PC-9 (cell line): ENCODE data around the gene INPP5A. TPM values are rescaled to one million over a fixed set of nuclear protein-coding genes. Genes with fewer than 3 reads are reported as not detected.

Source experiments
- BruUV-seq: library from RNA; stranded (reverse); fragments of 400-500 nt; replicated peaks from 2 replicates; lab custom pipeline; 2021; lab: Mats Ljungman, UMichigan
- CTCF ChIA-PET: fragments of 300-600 bp; sonication (Branson Sonifier 250); formaldehyde crosslinking; loops from one replicate; lab custom pipeline; 2022; ENCODE audit warnings: antibody characterized with exemption; lab: Charles Lee
- POLR2A ChIA-PET: fragments of 300-600 bp; sonication (Branson Sonifier 250); formaldehyde crosslinking; loops from one replicate; lab custom pipeline; 2022; ENCODE audit warnings: antibody characterized with exemption; ENCODE audit not compliant: unreplicated experiment; lab: Charles Lee
- DNase-seq, 2 experiments: peaks; one replicate each; pipeline versions ENCODE4 v3.0.0 to v3.0.0-alpha.2; 2015 to 2022; ENCODE audit warnings: mixed read lengths in 1 of 2
- H2AFZ ChIP-seq: fragments of 200-600 bp; sonication (generic); 2 replicates; pipeline ENCODE4 v1.8.1; 2017; ENCODE audit warnings: antibody characterized with exemption
- H3F3A ChIP-seq: fragments of 200-600 bp; sonication (generic); 2 replicates; pipeline ENCODE4 v1.8.1; 2017; ENCODE audit warnings: antibody characterized with exemption, mild to moderate bottlenecking, low read depth; ENCODE audit not compliant: insufficient read depth
- H3K27ac ChIP-seq: fragments of 200-600 bp; sonication (generic); 2 replicates; pipeline ENCODE4 v1.6.1; 2016; ENCODE audit warnings: mixed run types
- H3K27me3 ChIP-seq: fragments of 200-600 bp; sonication (generic); 2 replicates; pipeline ENCODE4 v1.6.1; 2016; ENCODE audit warnings: low read depth, mixed run types; ENCODE audit not compliant: insufficient read depth
- H3K36me3 ChIP-seq: fragments of 200-600 bp; sonication (generic); 2 replicates; pipeline ENCODE4 v1.6.1; 2016; ENCODE audit warnings: low read depth, mixed run types
- H3K4me1 ChIP-seq: fragments of 200-600 bp; sonication (generic); replicated peaks from 2 replicates; pipeline ENCODE4 v1.6.1; 2016; ENCODE audit warnings: mixed run types; ENCODE audit not compliant: insufficient read depth
- H3K4me2 ChIP-seq: fragments of 200-600 bp; sonication (generic); 2 replicates; pipeline ENCODE4 v1.6.1; 2017; ENCODE audit warnings: mixed run types
- H3K4me3 ChIP-seq: fragments of 200-600 bp; sonication (generic); 2 replicates; pipeline ENCODE4 v1.6.1; 2016; ENCODE audit warnings: mixed run types
- H3K79me2 ChIP-seq: fragments of 200-600 bp; sonication (generic); 2 replicates; pipeline ENCODE4 v1.6.1; 2017; ENCODE audit warnings: low read depth, mixed run types
- H3K9me2 ChIP-seq: fragments of 200-600 bp; sonication (generic); 2 replicates; pipeline ENCODE4 v1.8.1; 2017; ENCODE audit warnings: mild to moderate bottlenecking; ENCODE audit not compliant: insufficient read depth
- H3K9me3 ChIP-seq: fragments of 200-600 bp; sonication (generic); 2 replicates; pipeline ENCODE4 v1.8.1; 2016; ENCODE audit warnings: low read depth; ENCODE audit not compliant: insufficient read depth
- H4K20me1 ChIP-seq: fragments of 200-600 bp; sonication (generic); 2 replicates; pipeline ENCODE4 v1.8.1; 2017; ENCODE audit not compliant: insufficient read depth
- CTCF ChIP-seq: fragments of 200-600 bp; sonication (generic); conservative IDR thresholded peaks from 2 replicates; pipeline ENCODE4 v1.6.1; 2017; ENCODE audit warnings: mixed run types, antibody characterized with exemption, mild to moderate bottlenecking, moderate library complexity
- EZH2 ChIP-seq: fragments of 200-600 bp; sonication (generic); IDR thresholded peaks from 2 replicates; pipeline ENCODE4 v1.8.0; 2017; ENCODE audit warnings: antibody characterized with exemption, low read depth
- intact Hi-C: fragments of 100-400 bp; cut with micrococcal nuclease; formaldehyde crosslinking; loops from one replicate; pipeline ENCODE4 v1.10.0; 2022; ENCODE audit not compliant: unreplicated experiment
- total RNA-seq: library from RNA; stranded (reverse); gene quantifications from 2 replicates; pipeline ENCODE4 v1.2.3, GENCODE V29; 2021

Gene INPP5A
- total RNA-seq, 1 experiment from 2014 or later = 18.4 TPM

GRCh38 chr10:132710746-132711612 lies 173.4 kb downstream of the INPP5A start:
- no peaks in the 10 kb centered on the region for H3K79me2 ChIP-seq
- POLR2A ChIA-PET = no interaction called here
- no peak overlapping the region for H2AFZ ChIP-seq
- H3K36me3 ChIP-seq = no peaks in the 10 kb centered on the region
- no peaks in the 10 kb centered on the region for H4K20me1 ChIP-seq
- no peak overlapping the region for H3K27ac ChIP-seq
- H3K27me3 ChIP-seq = no peaks in the 10 kb centered on the region
- H3K9me3 ChIP-seq = no peaks in the 10 kb centered on the region
- no peak for DNase-seq
- H3K4me3 ChIP-seq = no peak overlapping the region
- intact Hi-C loops = no loop called here
- no peak overlapping the region for H3K4me2 ChIP-seq
- TF ChIP-seq CTCF (no peak), EZH2 (no peak)
- H3K9me2 ChIP-seq = no peaks in the 10 kb centered on the region
- H3K4me1 ChIP-seq = no peaks in the 10 kb centered on the region
- CTCF ChIA-PET = no interaction called here
- no peaks in the 10 kb centered on the region for H3F3A ChIP-seq
- BruUV-seq = no TSS peak

GRCh38 chr10:132711613-132712121 lies 174.1 kb downstream of the INPP5A start:
- Histone ChIP-seq H3K36me3 (no peaks in the 10 kb centered on the region), H4K20me1 (no peaks in the 10 kb centered on the region), H3F3A (no peaks in the 10 kb centered on the region), H3K79me2 (no peaks in the 10 kb centered on the region), H3K4me1 (no peaks in the 10 kb centered on the region), H3K27ac (no peak overlapping the region), H3K4me3 (no peak overlapping the region), H2AFZ (no peak overlapping the region), H3K9me2 (no peaks in the 10 kb centered on the region), H3K9me3 (no peaks in the 10 kb centered on the region), H3K4me2 (no peak overlapping the region), H3K27me3 (no peaks in the 10 kb centered on the region)
- BruUV-seq = no TSS peak
- CTCF ChIA-PET = no interaction called here
- TF ChIP-seq EZH2 (no peak), CTCF (no peak)
- no peak for DNase-seq
- intact Hi-C loops = no loop called here
- POLR2A ChIA-PET = no interaction called here

- CTCF ChIA-PET = no interaction called here
- BruUV-seq = no TSS peak
- H3K27me3 ChIP-seq = no peaks in the 10 kb centered on the region
These were observed 174.7 kb downstream of the INPP5A start for GRCh38 chr10:132712291-132712690.

More at GRCh38 chr10:132712291-132712690, 174.7 kb downstream of the INPP5A start:
- TF ChIP-seq EZH2 (no peak), CTCF (no peak)
- no peaks in the 10 kb centered on the region for H4K20me1 ChIP-seq
- POLR2A ChIA-PET = no interaction called here
- H3K36me3 ChIP-seq = no peaks in the 10 kb centered on the region
- H2AFZ ChIP-seq = no peak overlapping the region
- H3K9me3 ChIP-seq = no peaks in the 10 kb centered on the region
- H3K79me2 ChIP-seq = no peaks in the 10 kb centered on the region
- no peaks in the 10 kb centered on the region for H3F3A ChIP-seq
- H3K4me3 ChIP-seq = no peak overlapping the region
- no peaks in the 10 kb centered on the region for H3K9me2 ChIP-seq
- no peak for DNase-seq
- no peak overlapping the region for H3K4me2 ChIP-seq
- intact Hi-C loops = no loop called here
- H3K4me1 ChIP-seq = no peaks in the 10 kb centered on the region
- no peak overlapping the region for H3K27ac ChIP-seq
